A673 (cell line): Measurements from ENCODE around the gene STOX2.

Source experiments
- CTCF ChIP-seq: fragments of 300-800, 200-600 bp; sonication (generic); conservative IDR thresholded peaks from 2 replicates; pipeline ENCODE4 v1.5.1; 2017; ENCODE audit warnings: low read depth, mild to moderate bottlenecking, antibody characterized with exemption, low read length, moderate library complexity, mixed read lengths
- EZH2 ChIP-seq: fragments of 200-600 bp; sonication (generic); IDR thresholded peaks from 2 replicates; pipeline ENCODE4 v1.6.1; 2017; ENCODE audit warnings: borderline replicate concordance, low read depth, mild to moderate bottlenecking, mixed read lengths, antibody characterized with exemption, low read length; ENCODE audit not compliant: poor library complexity, severe bottlenecking

- no peak for TF ChIP-seq CTCF
- TF ChIP-seq EZH2: no peak
Measured at GRCh38 chr4:183878251-183878970, 26.7 kb upstream of the STOX2 start.
